C1 segment of cervical spinal cord (tissue), 14 donors: ENCODE measurements around the gene CDK11B.
"Not testable (repeated sequence)": the region's sequence is repeated elsewhere in the genome, so short reads cannot be mapped to it uniquely, and the experiment has no call there.

Experiments
- DNase-seq, 14 donors: peaks; one replicate each; lab custom pipeline; 2025; lab: John Stamatoyannopoulos, UW

Gene CDK11B

DNA sequence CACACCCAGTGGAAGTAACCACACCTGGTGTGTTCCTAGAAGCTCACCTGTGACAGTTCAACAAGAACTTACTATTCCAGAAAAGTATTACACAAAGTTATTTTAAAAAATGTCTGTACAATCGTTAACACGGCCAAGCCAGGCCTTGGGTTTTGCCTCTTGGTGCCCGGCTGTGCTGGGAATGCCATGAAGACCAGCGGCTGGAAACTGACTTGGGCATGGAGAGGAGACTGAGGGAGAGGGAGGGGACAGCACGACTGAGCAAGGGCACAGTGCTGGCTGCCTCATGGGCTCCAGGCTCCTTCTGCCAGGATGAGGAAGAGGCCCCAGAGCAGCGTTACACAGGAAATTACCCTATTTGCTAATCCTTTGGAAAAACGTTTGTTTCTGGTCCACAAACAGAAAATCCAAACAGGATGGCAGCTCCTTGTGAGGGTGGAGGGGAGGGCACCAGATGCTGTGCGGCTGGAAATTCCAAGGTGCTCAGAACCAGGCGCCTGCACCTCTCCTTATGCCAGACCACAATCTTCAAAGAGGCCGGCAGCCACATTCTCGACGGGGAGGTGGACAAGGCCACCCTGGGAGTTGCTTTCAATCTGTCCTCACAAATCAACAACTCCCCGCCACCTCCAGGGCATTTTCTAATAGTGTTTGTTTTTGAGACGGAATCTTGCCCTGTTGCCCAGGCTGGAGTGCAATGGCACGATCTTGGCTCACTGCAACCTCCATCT lies 4.2 kb upstream of the CDK11B start:
- not testable (repeated sequence) for DNase-seq

DNA sequence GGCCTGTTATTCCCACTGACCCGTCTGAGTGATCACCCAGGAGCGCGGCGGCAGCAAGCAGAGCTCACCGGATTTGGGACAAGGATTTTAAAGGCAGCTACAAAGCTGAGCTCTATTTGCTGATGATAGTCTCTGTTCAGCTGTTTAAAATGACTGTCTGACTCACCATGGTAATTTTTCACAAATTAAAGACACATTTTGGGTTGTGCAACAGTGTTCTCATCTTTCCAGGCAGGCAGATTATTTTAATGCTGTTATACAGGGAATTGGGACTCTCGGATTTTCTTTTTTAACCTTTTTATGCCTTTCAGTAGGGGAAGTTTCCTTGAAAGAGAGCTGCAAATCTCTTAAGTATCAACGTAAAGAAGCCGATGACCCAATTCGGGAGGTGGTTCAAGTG lies 3.6 kb upstream of the CDK11B start:
- not testable (repeated sequence) for DNase-seq

DNA sequence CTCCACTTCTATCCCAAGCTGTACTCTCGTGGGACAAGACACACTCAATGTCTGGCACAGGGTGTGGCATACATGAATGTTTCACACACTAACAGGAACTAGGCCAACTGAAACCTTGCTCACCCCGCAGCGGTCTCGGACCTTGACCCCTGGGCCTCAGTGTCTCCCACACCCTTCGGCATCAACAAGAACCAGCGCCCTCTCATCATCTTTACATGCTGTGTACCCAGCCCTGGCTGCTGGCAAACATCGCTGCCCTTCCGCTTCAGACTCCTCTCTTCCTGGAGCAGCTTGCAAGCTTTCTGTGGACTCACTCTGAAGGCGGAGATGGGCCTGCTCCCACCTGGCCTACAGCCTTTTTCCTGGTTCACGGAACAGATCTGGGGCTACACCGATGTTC lies 10.5 kb downstream of the CDK11B start:
- DNase-seq, result not testable (repeated sequence)

DNA sequence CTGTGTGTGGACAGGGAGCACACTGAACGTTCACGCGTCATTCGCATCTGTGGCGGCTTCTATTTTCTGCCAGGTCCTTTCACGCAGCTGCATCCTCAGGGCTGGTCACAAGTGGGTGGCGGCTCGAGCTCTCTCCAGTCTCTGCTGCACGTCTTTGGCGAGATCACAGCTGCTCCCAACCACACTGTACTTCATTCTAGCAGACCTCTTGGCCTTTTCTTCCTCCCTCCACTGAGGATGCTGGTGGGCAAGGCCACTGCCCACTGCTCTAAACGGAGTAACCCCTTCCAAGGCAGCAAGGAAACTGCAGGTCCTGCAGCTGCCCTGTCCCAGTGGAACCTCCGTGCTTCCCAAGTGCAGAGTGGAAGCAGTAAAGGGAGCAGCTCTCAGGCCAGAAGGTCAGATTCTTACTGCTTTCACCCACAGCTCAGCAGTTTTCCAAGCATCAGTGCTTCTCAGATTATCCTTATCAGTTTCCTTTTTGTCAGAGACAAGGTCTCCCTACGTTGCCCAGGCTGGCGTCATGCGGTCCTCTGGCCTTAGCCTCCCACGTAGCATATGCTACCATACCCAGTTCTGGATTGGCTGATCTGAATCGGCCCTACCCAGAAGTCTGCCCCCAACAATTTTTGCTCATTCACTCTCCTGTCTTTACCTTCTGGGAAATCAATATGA lies 11.1 kb downstream of the CDK11B start:
- DNase-seq, result not testable (repeated sequence)

DNA sequence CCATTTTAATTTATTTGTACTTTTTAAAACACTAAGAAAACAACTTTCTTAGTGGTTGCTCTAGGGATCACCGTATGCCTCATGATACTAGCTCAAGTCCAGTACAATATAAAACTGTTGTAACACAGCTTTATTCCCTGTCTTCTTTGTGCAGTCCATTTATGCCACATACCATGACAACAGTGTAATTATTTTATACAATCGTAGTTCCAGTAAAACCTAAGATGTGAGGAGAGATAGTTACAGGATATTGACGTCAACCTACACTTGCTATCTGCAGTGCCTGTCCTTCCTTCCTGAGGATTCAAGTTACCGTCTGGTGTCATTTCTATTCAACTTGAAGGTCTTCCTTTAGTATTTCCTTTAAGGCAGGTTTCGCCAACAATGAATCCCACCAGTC lies 12.5 kb downstream of the CDK11B start:
- not testable (repeated sequence) for DNase-seq

DNA sequence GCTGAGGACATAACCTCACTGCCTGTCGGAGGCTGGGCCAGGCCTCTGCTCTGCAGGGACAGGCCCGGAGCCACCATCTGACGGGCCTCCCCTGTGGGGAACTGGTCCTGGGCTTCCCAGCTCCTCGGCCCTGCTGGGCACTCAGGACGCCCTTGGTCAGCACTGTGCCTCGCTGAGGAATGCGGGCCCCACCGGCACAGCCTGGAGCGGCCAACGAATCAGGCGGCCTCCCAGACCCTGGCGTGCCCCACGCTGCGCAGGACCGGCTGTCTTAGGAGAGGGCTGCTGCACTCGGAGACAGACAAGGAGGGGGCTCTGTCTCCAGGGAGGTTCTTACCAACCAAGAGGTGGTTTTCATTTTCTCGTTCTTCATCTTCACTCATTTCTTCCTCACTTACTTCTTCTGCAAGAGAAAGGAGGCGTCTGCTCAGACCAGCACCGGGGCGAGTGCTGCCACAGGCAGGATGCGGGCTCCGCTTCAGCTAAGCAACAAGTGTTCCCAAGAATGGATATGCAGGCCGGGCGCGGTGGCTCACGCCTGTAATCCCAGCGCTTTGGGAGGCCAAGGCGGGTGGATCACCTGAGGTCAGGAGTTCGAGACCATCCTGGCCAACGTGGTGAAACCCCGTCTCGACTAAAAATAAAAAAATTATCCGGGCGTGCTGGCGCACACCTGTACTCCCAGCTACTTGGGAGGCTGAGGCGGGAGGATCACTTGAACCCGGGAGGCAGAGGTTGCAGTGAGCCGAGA lies 17.9 kb downstream of the CDK11B start:
- not testable (repeated sequence) for DNase-seq

DNA sequence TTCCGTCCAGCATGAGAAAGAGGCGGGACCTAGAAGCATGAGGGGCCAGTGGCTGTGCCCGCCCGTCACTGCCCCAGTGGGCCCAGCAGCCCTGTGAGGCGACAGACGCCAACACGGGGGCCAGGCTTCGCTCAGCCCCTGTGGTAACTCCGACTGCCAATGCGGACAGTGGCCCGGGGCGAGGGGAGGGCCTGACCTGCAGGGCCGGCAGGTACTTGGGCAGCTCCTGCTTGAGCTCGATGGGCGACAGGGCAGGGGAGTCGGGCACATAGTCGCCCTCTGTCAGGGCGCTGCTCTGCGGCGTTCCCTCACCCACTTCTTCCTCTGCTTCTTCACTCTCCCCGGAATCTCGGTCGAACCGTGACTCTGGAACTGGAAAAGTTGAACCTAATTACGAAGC lies 18.7 kb downstream of the CDK11B start:
- not testable (repeated sequence) for DNase-seq

DNA sequence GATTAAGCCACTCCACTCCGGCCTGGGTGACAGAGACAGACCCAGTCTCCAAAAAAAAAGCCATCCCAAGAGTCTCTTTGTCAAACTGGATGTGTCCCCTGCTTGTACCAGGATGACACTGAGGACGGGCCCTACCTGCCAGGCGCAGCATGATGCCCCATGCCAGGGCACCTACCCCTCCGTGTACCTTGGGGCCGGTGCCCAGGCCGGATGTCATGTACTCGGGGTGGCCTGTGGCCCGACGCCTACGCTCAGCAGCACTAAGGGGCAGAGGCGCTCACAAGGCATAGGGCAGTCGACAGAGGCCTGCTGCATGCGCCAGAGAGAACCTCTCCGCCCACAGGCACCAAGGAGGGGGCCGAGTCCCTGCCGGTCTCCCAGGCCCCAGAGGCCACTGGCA lies 19.4 kb downstream of the CDK11B start:
- not testable (repeated sequence) for DNase-seq

DNA sequence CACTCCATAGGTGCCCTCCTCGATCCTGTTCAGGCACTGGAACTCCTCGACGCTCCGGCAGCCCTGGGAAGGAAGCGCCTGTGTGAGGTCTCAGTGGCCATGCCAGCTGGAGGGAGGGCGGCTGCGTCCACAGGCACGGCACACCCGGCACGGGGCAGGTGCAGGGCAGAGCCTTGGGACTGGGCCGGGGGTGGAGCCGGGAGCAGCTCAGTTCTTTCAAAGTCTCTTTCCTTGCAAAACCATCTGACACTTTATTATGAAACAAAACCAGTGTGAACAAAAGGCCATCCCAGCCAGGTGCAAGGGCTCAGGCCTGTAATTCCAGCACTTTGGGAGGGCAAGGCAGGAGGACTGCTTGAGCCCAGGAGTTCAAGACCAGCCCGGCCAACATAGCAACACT lies 20.3 kb downstream of the CDK11B start:
- not testable (repeated sequence) for DNase-seq

DNA sequence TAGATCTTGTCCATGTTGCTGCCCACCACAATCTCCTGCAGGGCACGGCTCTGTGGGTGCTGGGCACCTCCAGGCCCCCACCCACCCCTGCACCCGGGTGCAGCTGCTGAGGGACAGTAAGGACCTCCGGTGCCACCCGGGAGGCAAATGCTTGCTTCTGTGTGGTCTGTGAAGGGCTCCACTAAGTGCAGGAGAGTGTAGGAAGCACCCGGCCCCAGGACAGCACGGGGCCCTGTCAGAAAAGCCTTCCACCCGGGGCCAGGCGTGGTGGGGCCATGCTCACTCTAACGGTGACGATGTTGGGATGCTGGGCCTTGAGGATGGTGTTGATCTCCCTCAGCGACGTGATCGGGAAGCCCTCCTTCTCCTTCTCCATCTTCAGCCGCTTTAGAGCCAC lies 21.3 kb downstream of the CDK11B start:
- DNase-seq, result not testable (repeated sequence)

DNA sequence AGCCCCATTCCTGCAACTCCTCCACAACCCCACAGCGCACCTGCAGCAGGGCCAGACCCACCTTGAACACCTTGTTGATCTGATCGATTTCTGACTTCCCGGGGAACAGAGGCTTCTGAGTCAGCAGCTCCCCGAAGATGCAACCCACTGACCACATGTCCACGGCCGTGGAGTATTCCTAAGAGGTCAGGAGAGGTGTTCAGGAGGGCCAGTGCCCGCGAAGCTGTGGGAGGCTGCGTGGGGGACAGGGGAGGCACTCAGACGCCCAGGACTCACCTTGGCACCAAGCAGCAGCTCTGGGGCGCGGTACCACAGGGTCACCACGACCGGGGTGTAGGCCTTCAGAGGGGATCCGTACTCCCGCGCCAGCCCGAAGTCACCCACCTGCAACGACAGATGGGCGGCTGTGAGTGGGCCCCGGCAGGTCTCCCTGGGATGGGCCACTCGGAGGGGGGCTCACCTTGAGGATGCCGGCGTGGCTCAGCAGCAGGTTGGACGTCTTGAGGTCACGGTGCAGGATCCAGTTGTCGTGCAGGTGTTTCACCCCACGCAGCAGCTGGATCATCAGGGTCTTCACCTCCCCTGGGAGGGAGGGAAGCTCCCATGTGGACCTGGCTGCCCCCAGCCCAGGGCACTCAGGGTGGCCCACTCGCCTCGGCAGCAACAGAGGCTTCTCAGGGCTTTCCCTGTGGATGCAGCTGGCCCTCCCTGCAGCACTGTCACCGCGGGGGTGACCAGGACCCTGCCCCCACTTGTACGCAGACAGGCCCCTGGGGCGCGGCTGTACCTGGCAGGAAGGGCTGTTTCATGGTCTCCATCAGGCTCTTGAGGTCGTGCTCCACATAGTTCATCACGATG lies 22.0 kb downstream of the CDK11B start:
- not testable (repeated sequence) for DNase-seq

DNA sequence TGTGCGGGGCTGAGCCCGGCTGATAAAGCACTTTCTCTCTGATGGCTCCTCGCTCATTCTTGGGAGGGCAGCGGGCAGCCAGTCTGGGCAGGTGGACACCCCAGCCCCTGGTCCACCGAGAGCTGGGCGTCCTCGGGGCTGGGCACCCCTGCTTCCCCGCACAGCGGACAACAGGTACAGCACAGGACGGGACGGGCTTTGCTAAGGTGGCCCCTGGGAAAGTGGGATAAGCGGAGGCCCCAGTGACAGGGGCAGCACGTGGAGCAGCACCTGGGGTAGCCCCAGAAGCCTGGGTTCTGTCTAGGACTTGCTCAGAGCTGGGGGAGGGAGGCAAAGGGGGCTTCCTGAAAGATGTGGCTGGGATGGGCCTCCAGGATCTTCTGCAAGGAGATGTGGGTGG lies 24.2 kb downstream of the CDK11B start:
- DNase-seq, result not testable (repeated sequence)

DNA sequence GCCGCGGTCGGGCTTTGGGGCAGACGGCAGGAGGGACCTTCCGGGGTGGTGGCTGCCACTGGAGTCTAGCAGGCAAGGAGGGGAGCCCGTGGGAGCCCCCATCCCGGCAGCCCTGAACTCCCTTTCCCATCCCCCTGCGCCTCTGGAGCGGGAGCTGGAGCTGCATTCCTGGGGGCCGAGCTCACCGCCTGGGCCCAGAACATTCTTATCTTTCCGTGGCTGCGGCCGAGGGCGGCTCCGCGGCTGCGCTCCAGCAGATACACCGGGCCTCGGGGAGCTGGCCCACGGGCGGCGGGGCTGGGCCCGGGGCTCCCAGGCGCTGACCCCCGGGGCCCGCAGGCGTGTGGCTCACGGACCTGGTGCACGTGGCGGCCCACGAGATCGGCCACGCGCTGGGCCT lies 25.4 kb downstream of the CDK11B start:
- DNase-seq, result not testable (repeated sequence)

DNA sequence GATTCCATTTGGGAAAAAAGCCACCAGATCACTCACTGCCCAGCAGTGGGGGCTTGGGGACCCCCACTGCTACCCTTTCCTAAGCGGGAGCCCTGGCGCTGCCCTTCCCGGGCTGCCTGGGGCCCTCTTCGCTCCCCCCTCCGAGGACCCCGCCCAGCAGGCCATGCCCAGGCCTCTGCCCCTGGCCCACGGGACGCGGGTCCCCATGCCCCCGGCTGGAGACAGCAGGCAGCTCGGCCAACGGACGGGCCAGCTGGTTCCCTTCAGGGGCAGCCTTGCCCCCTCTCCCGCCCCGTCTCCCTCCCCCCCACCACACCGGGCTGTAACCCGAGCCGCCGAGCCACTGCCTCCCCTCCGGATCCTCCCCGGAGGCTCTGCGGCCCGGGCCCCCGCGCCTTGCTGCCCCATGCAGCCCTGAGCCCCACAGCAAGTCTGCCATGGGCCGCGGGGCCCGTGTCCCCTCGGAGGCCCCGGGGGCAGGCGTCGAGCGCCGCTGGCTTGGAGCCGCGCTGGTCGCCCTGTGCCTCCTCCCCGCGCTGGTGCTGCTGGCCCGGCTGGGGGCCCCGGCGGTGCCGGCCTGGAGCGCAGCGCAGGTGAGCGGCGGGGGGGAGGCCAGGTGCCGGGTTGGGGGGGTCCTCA lies 26.9 kb downstream of the CDK11B start, which contains the start of gene MMP23B:
MMP23B (plus strand) TSS at position 392 of the 639 bp plus-strand sequence; CDS start at position 438, 46 bp downstream.
- DNase-seq, result no peak

DNA sequence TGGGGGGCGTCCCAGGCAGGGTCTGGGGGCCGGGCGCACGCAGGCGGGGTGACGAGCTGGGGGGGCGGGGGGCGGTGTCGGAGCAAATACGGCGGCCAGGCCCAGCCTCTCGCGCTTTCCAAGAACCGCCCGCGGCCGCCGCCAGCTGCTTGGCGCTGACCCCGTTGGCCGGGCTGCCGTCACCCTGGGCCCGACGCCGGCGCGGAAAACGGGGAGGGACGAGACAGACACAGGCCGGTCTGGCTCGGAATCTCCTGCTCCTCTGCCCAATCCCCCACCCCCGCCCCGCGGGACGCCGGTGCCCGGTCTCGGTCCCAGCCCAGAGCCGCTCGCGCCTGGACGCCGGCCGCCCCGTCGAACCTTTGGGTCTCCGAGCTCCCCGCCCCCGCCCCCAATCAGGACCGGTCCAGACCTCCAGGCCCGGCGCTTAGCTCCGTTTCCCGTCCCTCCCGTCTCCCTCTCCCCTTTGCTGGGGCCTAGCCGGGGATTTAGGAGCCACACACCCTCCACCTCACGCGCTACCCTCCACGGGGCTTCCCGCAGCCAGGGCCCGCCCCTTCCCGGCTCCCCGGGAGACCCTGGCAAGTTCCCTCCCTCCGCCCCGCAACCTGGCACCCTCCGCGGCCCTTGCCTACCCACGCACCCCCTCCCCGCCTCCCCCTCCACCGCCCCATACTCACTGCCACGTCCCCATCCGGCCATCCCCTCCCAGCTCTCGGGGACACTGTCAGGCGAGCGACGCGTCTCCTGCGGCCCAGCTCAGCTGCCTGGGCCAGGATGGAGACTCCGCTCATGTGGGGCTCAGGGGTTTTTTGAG lies 27.6 kb downstream of the CDK11B start:
- peak in 5 of 14 donors; percentile 3 to 49 (median 12) for DNase-seq

DNA sequence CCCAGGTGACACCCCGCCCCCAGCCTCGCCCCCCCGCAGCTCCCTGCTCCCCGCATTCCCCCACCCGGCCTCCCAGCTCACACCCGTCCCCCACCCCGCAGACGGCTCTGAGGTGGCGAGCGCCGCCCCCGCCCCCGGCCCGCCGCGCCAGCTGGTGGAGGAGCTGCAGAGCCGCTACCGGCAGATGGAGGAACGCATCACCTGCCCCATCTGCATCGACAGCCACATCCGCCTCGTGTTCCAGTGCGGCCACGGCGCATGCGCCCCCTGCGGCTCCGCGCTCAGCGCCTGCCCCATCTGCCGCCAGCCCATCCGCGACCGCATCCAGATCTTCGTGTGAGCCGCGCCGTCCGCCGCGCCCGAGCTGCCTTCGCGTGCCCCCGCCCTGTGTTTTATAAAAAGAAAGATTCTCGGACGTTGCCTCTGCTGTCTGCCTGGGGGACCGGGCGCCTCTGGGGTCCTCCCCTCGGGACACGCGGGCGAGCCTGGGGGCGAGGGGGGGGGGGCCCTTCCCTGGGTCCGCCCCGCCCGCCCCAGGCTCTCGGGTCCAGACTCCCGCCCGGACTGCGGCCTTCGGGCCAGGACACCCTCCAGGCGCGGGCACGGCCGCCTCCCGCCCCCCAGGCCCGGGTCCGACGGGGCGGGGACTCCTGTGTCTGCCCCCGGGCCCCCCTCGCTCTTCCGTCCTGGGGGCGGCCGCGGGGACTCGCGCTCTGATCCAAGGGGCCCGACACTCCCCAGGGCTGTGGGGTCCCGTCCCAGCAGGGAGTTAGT lies 28.4 kb downstream of the CDK11B start:
- no peak for DNase-seq

DNA sequence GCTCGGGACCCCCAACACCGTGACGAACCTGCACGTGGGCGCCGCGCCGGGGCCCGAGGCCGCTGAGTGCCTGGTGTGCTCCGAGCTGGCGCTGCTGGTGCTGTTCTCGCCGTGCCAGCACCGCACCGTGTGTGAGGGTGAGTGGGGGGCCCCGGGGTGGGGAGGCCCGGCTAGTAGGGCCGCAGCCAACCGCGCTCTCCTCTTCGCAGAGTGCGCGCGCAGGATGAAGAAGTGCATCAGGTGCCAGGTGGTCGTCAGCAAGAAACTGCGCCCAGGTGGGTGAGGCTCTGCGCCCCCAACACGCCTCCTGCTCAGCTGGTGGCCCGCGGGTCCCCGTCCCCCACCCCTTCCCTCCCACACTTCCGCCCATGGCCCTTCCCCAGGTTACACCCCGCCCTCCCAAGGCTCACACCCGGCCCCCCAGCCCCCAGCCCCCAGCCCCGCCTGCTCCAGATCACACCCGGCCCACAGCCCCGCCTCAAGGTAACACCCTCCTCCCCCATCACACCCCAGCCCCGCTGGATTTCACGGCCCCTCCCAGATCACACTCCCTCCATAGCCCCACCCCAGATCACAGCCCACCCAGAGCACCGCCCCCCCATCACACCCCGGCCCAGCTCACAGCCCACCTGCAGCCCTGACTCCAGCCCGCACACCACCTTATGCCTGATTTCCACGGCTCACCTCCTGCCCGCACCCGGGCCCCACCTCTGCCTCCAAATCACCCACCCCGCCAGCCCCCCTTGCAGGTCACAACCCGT lies 29.2 kb downstream of the CDK11B start:
- DNase-seq, result no peak

DNA sequence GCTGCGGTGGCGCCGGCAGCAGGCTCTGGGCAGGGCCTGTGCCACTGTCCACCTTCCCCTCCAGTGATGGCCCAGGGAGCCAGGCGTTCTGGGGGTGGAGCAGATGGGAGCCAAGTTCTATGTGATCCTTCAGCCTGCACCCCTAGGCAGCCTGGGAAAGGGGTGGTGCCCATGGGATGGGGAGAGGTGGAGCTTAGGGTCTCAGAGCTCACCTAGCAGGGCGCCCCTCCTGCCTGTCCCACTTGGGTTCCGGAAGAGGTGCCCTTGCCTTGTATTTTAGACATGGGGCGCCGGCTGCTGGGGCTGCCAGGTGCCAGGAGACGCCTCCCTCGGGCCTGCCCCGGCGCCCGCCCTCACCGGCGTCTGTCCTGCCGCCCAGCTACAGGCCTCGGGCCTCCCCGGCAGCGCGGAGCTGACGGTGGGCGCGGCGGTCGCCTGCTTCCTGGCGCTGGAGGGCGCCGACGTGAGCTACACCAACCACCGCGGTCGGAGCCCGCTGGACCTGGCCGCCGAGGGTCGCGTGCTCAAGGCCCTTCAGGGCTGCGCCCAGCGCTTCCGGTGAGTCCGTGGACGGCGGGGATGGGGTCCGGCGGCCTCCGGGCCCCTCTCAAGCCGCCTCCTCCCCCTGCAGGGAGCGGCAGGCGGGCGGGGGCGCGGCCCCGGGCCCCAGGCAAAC lies 29.9 kb downstream of the CDK11B start:
- DNase-seq, result no peak
